AG04450 (cell line): ENCODE results near the gene RFX3. TPM values are rescaled to one million over a fixed set of nuclear protein-coding genes. Genes with fewer than 3 reads are reported as not detected.

Experiments used
- CTCF ChIA-PET: fragments of 300-600, 350-600 bp; formaldehyde crosslinking; extraction: SDS; loops from one replicate; lab custom pipeline; 2022; ENCODE audit warnings: antibody characterized with exemption, inconsistent platforms; lab: Charles Lee
- POLR2A ChIA-PET: fragments of 350-600 bp; formaldehyde crosslinking; extraction: SDS; loops from one replicate; lab custom pipeline; 2021; ENCODE audit warnings: antibody characterized with exemption, inconsistent platforms; lab: Yijun Ruan, JAX
- DNase-seq: peaks from one replicate; pipeline ENCODE4 v3.0.0-alpha.2; 2011; ENCODE audit warnings: low read depth, low spot score
- H3K27ac ChIP-seq: one replicate; pipeline ENCODE4 v1.5.1; 2012; ENCODE audit warnings: low read depth, low read length, control low read depth
- H3K27me3 ChIP-seq: one replicate; pipeline ENCODE4 v1.6.0; 2012; ENCODE audit warnings: low read length; ENCODE audit not compliant: control insufficient read depth, insufficient read depth
- H3K4me3 ChIP-seq: 2 replicates; pipeline ENCODE4 v1.5.1; 2011; ENCODE audit warnings: mild to moderate bottlenecking, low read depth, low read length, control low read depth
- H3K9me3 ChIP-seq: 2 replicates; pipeline ENCODE4 v1.5.1; 2012; ENCODE audit warnings: low read length; ENCODE audit not compliant: control insufficient read depth, insufficient read depth
- CTCF ChIP-seq: IDR thresholded peaks from 2 replicates; pipeline ENCODE4 v1.5.1; 2011; ENCODE audit warnings: low read depth, low read length, control low read depth, inconsistent platforms
- polyA plus RNA-seq: library from polyadenylated mRNA; depleted of rRNA; stranded (reverse); fragments of >200 nt; gene quantifications from 2 replicates; pipeline ENCODE4 v1.2.3, GENCODE V29; 2011

Gene RFX3
- polyA plus RNA-seq, 1 experiment: 3.7 TPM

GRCh38 chr9:3455717-3456116, 70.1 kb downstream of the RFX3 start:
- no peak for TF ChIP-seq CTCF
- no peak overlapping the region for H3K27ac ChIP-seq
- ChIA-PET CTCF (interaction anchor here (0.6 to 6.8 kb wide), 2 partner anchors 14 to 414 kb away, joined by 8 to 36 read pairs; no protein-coding TSS in a partner anchor), POLR2A (no interaction called here)
- no peak overlapping the region for H3K4me3 ChIP-seq
- no peak for DNase-seq
- H3K27me3 ChIP-seq: no peaks in the 10 kb centered on the region
- no peaks in the 10 kb centered on the region for H3K9me3 ChIP-seq

GRCh38 chr9:3455094-3455493, 70.7 kb downstream of the RFX3 start:
- no peak for TF ChIP-seq CTCF
- Histone ChIP-seq H3K27me3 (no peaks in the 10 kb centered on the region), H3K27ac (no peak overlapping the region), H3K9me3 (no peaks in the 10 kb centered on the region), H3K4me3 (no peak overlapping the region)
- no peak for DNase-seq
- CTCF ChIA-PET: interaction anchor here (6.8 kb wide), 1 partner anchor 13 kb away, joined by 36 read pairs; no protein-coding TSS in a partner anchor
- POLR2A ChIA-PET: no interaction called here

GRCh38 chr9:3451956-3452355, 73.8 kb downstream of the RFX3 start:
- Histone ChIP-seq H3K9me3 (no peaks in the 10 kb centered on the region), H3K4me3 (no peak overlapping the region), H3K27ac (no peak overlapping the region), H3K27me3 (no peaks in the 10 kb centered on the region)
- POLR2A ChIA-PET: no interaction called here
- CTCF ChIA-PET: interaction anchor here (1.0 to 1.7 kb wide), 3 partner anchors 11 to 915 kb away, joined by 3 to 13 read pairs (median 5); no protein-coding TSS in a partner anchor
- no peak for TF ChIP-seq CTCF
- DNase-seq: no peak

GRCh38 chr9:3447788-3448187, 78.0 kb downstream of the RFX3 start:
- Histone ChIP-seq H3K27me3 (no peaks in the 10 kb centered on the region), H3K27ac (no peak overlapping the region), H3K4me3 (no peak overlapping the region), H3K9me3 (no peaks in the 10 kb centered on the region)
- ChIA-PET CTCF (no interaction called here), POLR2A (no interaction called here)
- TF ChIP-seq CTCF: no peak
- DNase-seq: no peak

GRCh38 chr9:3447143-3447542, 78.7 kb downstream of the RFX3 start:
- H3K27ac ChIP-seq: no peak overlapping the region
- no peaks in the 10 kb centered on the region for H3K27me3 ChIP-seq
- no peak for TF ChIP-seq CTCF
- ChIA-PET POLR2A (no interaction called here), CTCF (interaction anchor here (1.0 kb wide), 1 partner anchor 206 kb away, joined by 4 read pairs; no protein-coding TSS in a partner anchor)
- DNase-seq: no peak
- H3K4me3 ChIP-seq: no peak overlapping the region
- H3K9me3 ChIP-seq: no peaks in the 10 kb centered on the region
